Ammon's horn (tissue), 1 donor: ENCODE results near the gene MYMX.
A peak's percentile ranks its signal among the peaks of the same experiment; 100 is the strongest.

Source experiments
- DNase-seq: peaks from one replicate; pipeline ENCODE4 v3.0.0-alpha.2; 2016; ENCODE audit warnings: low spot score

The MYMX gene

DNA sequence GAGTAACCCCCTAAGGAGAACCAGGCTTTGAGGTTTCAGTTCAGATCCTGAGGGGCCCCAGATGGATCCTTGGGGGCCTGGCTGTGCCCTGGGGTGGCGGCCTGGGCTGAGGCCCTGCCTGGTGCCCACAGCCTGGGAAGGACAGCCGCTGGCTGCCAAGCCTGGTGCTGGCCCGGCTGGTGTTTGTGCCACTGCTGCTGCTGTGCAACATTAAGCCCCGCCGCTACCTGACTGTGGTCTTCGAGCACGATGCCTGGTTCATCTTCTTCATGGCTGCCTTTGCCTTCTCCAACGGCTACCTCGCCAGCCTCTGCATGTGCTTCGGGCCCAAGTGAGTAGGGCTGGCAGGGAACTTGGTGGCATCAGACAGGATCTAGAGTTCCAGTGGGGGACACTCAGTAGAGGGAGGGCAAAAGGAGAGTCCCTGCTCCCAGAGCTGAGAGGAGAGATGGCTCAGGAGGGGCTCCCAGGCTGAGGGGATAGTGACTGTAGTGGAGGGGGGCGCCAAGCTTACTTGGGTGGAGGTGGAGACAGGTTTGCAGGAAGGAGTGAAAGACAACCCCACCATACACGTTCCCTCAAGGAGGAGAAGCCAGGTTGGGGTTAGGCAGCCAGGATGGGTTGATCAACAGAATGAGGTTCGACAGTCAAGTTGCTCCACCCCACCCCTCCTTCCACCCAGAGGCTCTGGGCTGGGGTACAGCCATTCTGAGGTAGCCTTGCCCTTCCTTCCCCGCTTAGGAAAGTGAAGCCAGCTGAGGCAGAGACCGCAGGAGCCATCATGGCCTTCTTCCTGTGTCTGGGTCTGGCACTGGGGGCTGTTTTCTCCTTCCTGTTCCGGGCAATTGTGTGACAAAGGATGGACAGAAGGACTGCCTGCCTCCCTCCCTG, 16.2 kb downstream of the MYMX start:
- DNase-seq, result no peak

GRCh38 chr6:44233567-44234100, 16.9 kb downstream of the MYMX start:
- no peak for DNase-seq

GRCh38 chr6:44234101-44235025, 17.6 kb downstream of the MYMX start:
- peak; percentile 92 for DNase-seq

- DNase-seq, result no peak
These were observed 18.5 kb downstream of the MYMX start for GRCh38 chr6:44235269-44235668.

GRCh38 chr6:44235891-44236516, 19.3 kb downstream of the MYMX start:
- no peak for DNase-seq

DNA sequence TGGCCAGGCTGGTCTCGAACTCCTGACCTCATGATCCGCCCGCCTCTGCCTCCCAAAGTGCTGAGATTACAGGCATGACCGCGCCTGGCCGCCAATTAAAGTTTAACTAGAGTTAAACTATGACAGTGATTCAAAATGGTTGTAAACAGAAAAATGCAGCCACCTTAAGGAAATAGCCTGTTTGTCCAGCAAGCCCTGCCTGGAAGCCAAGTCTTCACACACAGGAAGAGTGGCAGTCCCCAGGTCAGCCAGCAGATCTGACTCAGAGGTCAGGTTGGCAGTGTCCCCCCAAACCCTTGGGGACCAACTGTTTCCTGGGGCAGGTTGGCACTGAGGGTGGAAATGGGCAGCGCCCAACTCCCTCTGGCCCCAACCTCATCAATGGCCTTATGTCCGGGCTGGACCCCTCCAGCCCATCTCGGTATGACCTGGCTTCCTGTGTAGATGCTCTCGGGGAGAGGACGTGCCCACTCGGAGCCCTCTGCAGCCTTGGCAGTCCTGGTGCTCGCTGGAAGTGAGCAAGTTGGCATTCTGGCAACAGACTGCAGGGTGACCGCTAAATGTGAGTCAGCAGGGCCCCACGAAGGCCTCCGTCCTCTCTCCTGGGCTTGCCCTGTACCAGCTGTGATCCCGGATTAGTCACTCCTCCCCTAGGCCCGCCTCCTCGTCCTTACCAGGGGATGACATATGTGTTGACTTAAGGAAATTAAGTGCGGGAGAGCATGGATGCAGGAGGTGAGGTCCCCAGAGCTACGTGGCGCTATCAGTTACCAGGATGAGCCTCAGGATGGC, 20.5 kb downstream of the MYMX start:
- DNase-seq, result peak; percentile 82

- peak; percentile 87 for DNase-seq
These were observed 21.2 kb downstream of the MYMX start for GRCh38 chr6:44237813-44238433.

DNA sequence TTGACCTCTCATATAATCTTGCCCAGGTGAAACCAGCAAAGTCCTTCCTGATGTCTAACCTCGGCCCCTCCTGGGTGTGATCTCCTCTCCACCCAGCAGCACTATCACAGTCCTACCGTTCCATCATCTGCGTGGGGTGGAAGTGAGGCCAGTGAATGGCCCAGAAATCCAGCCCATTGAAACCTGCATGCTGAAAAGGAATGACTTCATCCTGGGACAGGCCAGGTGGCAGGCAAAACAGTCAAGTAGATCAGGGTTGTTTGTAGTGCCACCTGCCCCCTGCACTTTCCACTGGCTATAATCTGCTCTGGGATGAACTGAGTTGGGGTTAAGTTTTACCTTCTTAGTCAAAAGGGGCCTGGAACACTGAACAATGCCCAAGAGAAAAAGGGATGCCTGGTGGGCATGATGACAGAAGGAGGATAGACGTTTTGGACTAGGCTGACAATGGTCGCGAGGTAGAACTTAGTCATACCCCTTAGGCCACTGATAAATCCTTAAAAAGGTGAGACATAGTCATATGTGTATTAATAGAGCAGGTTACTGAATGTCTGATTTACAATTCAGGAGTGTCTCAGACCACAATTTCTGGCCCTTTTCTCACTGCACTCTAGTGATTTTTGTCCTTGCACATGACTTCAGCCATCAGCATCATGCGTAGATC, 22.1 kb downstream of the MYMX start:
- no peak for DNase-seq

- no peak for DNase-seq
These were observed 26.6 kb downstream of the MYMX start for GRCh38 chr6:44243345-44243744.

- DNase-seq, result no peak
These were observed 28.7 kb downstream of the MYMX start for GRCh38 chr6:44245391-44245911.

- peak; percentile 83 for DNase-seq
These were observed 29.4 kb downstream of the MYMX start for GRCh38 chr6:44245912-44246662.

DNA sequence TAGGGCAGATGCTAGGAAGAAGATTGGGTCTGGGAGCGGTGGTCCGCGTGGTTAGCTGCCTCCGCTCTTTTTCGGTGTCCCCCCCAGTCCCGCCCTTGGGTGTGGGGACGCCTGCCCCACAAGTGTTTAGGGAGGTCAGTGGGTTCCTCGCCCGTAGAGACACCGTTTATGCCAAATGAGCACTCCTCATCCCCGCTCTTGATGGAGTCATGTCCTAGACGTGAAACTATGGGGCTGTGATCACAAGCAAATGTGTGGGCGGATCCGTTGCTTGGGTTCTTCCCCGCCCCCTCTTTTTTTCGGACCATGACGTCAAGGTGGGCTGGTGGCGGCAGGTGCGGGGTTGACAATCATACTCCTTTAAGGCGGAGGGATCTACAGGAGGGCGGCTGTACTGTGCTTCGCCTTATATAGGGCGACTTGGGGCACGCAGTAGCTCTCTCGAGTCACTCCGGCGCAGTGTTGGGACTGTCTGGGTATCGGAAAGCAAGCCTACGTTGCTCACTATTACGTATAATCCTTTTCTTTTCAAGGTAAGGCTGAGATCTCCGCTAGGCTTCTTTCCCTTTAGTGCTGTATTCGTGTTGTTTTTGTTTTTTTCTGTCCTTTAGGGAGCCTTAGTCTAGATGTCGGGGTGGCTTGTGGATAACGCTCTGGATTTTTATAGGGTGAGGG, 30.1 kb downstream of the MYMX start, which contains the start of gene HSP90AB1:
Gene HSP90AB1 (plus strand): TSS at position 439 of the 675 bp plus-strand sequence. CDS start 1,529 bp downstream, outside the sequence.
- peak; percentile 98 for DNase-seq

DNA sequence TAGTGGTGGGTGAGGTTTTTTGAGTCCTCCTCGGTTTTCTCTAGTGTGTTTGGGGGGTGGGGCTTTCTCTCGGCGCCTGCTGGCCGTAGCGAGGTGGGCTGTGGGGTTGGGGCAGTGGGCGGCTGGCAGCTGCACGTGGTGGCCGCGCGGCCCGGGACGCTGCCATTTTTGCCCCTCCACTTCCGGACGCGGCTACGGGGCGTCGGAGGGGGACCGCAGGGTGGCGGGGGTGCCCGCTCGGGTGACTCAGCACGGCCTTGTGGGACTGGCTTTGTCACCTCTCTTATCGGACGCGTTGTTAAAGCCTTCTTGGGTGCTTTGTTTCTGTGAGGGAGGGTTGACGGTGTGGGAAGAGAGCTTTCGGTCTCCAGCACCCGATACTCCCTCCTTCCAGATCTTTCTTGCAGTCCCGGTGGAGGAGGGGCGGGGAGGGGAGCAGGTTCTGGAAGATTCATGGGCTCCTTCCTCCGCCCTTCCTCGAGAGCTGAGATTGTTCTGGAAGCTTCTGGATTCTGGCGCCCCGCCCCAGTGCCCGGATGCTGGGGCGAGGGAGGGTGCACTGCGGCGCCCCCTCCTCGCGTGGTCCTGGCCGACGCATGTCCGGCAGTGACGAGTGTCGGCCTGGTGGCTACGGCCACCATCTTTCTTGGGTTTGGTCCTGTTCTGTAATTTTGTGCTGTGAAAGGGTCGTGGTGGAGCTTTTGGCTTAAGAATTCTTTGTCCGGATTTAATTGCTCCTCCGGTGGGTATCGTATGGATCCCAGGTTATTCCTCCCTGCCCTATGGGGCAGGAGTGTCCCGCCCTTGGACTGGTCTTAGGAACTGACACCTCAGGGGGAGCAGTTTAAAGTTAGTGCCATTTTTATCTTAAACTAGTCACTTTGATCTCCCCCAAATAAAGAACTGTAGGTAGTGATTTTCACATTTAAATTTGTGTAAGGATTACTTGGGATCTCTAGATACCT, 30.9 kb downstream of the MYMX start:
- peak; percentile 63 for DNase-seq

DNA sequence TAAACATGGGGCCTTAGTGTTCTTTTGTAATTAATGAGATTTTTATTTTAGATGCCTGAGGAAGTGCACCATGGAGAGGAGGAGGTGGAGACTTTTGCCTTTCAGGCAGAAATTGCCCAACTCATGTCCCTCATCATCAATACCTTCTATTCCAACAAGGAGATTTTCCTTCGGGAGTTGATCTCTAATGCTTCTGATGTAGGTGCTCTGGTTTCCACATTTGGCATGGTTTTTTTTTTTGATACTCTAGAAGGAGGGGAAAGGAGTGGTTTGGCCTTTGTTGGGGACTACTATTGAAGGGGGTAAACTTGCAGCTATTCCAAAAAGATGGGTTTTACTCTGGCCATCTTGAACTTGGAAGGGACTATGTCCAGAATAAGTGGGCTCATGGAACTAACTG, 31.9 kb downstream of the MYMX start:
- DNase-seq, result no peak

GRCh38 chr6:44249082-44249748, 32.5 kb downstream of the MYMX start:
- no peak for DNase-seq

- DNase-seq, result no peak
These were observed 33.5 kb downstream of the MYMX start for GRCh38 chr6:44250067-44250717.
